ENCODE results near the gene KBTBD7. TPM values are rescaled to one million over a fixed set of nuclear protein-coding genes. Genes with fewer than 3 reads are reported as not detected.

The KBTBD7 gene
- 8.5 and 8.8 TPM in 2 replicates for total RNA-seq

GRCh38 chr13:41193919-41194824 is at the start of gene KBTBD7:
Gene KBTBD7, minus strand, starts transcription at chr13:41194569. Its CDS starts 312 bp downstream, at chr13:41194257.

Other genes with a start within 250 kb of the KBTBD7 start
- 131 and 151 TPM in 2 replicates for gene ELF1, start 175.3 kb downstream of the KBTBD7 start, total RNA-seq
- 7.6 TPM in 2 replicates for gene WBP4, start 133.1 kb downstream of the KBTBD7 start, total RNA-seq
- gene KBTBD6, start 61.8 kb downstream of the KBTBD7 start, total RNA-seq = 6.8 and 9.8 TPM in 2 replicates
- 8.9 and 9.4 TPM in 2 replicates for gene MTRF1, start 69.0 kb upstream of the KBTBD7 start, total RNA-seq
- 5.5 and 6.4 TPM in 2 replicates for gene NAA16, start 116.7 kb upstream of the KBTBD7 start, total RNA-seq